Nucleus accumbens (tissue), 56 donors: ENCODE measurements around the gene NAA10.
A peak's percentile ranks its signal among the peaks of the same experiment; 100 is the strongest.

Experiments used
- DNase-seq, 56 donors: peaks; one replicate each; lab custom pipeline; 2025; lab: John Stamatoyannopoulos, UW

The NAA10 gene

DNA sequence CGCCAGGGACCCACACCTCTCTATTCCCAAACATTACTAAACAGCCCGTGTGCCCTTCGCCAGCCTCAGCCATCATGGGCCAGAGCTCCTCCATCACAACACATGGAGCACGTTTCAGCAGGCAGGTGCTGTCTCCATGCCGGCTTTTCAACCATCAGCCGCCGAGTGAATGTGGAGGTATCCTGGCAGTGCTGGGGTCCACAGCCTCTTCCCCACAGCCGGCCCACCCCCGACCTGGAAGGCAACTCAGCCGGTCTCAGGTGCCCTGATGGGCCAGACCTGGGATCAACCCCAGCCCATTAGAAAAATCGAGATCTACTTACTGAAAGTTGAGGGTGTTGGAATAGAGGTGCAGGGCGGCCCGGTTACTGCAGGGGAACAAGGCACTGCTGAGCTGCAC, 3.1 kb downstream of the NAA10 start:
- no peak for DNase-seq

DNA sequence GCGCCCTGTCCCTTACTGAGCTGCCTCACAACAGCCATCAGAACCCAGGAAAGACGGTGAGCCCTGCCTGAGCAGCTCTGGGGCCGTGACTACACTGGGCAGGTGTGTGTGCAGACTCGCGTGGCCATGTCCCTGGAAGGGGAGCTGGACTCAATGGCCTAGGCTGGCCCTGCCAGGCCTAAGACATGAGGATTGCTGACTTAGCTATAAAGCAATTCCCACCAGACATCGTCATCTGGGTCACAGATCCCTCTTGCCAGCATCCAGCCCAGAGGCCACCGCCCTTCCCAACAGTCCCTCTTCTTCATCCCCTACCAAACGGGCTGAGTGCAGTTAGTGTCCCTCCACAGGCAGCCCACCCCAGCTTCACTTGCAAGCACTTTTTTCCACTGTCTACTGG, 3.7 kb downstream of the NAA10 start:
- DNase-seq: no peak

DNA sequence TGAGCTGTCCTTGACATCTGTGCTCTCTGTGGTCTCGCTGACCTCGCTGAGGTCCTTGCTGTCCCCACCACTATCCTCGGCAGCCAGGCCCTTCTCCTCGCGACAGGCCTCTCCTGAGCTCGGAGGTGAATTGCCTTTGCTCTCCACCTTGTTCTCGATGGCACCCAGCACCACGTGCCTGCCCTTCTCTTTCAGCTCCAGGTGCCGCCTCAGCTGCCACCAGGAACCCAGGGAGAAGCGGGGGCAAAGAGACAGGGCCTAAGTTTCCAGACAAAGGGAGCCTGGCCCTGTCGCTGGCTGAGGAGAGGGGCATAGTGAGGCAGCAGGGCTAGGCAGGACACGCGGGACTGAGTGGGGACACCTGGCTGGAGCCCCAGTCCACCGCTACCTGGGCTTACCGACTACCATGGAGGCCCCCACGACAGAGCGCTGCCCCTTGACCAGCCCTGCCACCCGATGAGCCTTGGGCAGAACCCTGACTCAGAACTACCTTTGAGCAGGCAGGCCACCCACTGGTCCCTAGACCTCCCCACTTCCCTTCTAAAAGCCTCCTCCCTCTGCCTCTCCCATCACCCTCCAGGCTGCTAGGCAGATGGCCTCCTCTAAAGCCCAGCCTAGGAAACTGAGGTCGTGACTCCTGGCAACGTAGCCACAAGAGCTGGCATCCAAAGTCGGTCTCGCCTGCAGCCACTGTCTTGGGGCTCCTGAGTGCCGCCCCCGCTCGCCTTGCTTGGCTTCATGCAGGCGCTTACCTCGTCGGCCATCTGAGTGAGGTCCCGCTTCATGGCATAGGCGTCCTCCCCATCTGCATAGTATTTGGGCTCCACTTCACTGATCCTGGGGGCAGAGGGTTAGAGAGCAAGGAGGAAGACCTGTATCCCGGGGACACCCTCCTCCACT, 4.6 kb downstream of the NAA10 start:
- DNase-seq: no peak

DNA sequence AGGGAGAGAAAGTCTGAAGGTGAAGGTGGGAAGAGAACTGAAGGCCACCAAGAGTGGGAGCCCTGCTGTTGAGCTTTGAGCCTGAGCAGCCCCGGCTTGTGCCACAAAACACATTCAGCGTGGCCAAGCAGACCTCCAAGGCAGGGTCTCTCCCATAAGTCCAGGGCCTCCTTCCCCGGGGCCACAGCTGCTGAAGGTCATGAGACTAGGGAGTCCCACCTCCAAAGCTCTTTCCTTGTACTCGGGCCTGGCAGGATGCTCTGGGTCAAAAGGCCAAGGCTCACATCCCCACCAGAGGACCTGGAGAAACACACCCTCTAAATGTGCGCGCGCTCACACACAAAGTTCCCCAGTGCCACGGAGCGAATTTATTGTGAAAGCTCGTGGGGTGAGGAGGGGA, 5.3 kb downstream of the NAA10 start:
- no peak for DNase-seq

DNA sequence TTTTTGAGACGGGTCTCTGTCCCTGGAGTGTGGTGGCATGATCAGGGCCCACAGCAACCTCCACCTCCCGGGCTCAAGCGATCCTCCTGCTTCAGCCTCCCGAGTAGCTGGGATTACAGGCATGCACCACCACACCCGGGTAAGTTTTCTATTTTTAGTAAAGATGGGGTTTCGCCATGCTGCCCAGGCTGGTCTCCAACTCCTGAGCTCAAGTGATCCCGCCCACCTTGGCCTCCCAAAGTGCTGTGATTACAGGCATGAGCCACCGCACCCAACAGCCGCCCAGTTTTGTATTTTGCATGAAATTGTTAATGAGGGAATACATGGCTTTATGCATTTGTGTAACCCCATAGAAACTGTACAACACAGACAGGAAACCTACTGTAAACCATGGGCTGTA, 6.0 kb downstream of the NAA10 start:
- no peak for DNase-seq

DNA sequence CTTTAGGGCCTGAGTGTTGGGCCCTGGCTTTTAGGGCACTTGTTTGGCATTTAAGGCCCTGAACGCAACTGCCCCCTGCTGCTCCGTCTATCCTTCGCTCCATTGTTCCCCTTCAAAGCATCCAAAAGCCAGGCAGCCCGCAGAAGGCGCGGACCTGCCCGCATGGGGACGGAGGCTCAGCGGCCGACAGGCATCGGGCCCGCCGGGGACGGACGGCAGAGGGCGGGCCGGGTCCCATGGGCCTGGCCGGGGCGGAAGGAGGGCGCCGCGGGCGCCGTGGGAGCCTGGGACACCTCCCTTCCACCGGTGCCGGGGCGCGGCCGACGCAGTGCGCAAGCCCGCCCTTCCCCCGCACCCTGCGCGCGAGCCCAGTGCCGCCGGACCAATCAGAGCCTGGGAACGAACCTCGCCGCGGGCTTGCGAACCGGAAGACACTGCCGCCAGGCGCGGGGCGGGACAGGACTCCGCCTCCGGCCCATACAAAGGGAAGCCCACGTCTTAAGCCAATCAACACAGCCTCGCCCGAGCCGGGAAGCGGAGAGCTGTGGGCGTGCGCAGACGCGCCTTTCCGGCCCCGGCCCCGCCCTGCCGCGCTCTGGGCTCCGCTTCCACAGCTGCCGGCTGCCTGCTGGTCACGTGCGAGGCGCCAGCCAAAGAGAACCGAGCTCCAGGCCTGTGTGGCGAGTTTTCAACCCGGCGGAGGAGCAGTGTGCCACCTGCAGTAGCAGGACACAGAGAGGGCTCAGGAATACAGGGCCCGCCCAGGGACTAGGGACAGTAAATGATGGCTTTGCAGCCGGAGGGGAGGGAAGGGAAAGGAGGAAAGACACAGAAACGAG, 6.7 kb downstream of the NAA10 start:
- peak; percentile 37 to 99 (median 91) for DNase-seq

DNA sequence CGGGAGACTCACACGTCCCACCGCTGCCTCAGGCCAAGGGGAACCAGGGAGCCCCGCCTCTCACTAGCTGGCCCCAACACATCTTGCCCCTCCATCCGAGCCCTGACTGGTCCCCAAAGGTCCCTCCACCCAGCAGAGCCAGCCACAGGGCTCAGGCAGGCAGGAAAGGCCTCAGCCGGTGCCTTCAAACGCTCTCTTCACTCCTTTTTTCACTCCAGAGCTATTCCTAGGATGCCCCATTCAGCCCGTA, 7.2 kb downstream of the NAA10 start:
- peak in 1 of 56 donors; percentile 17 for DNase-seq

DNA sequence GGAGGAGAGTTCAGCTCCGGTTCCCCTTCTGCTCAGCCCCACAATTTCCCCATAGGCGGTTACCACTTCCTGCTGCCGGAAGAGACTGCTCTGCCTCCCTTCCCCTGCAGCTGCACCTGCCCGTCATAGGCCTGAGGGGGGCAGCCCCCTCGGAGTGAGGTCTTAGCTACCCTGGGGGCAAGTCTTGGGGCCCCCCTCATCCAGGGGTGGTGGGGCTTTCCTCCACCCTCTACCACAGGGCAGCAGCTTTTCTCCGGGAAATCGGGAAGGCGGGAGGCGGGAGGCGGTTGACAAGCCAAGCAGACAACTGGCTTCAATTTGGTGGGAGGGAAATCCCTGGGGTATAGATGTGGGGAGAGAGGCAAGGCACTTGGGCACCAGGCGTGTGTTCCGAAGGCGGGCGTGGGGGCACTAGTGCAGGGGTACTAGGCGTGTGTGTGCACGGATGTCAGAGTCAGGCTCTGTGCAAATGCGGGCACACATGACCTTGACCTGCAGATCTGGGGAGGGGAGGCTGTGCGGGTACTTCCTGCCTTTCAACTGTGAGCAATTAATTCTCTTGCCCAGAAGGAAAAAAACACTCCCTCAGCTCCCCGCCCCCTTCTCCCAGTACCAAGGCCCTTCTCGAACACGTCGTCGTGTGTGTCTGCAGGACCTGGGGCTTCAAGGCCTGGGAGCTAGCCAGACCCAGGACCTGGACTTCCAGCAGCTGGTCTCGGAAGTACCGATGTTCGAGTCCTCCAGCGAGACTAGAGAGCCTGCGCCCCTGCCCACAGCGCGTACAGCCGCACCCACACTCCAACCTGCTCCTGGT, 7.8 kb downstream of the NAA10 start:
- peak in 14 of 56 donors; percentile 5 to 31 (median 16) for DNase-seq

DNA sequence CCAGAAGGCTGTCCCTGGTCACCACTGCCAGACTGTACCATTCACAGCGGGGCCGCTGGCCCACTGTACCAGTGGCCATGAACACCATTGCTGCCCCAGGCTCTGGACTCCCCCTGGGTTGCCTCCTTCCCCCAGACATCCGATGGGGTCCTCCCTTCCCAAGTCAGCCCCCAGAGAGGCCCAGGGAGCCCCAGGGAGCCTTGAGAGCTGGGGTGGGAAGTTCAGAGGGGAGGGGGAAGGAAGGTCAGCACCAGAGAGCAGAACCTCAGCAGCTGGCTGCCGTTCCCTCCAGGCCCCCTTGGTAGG, 8.3 kb downstream of the NAA10 start:
- DNase-seq: peak in 1 of 56 donors; percentile 2

DNA sequence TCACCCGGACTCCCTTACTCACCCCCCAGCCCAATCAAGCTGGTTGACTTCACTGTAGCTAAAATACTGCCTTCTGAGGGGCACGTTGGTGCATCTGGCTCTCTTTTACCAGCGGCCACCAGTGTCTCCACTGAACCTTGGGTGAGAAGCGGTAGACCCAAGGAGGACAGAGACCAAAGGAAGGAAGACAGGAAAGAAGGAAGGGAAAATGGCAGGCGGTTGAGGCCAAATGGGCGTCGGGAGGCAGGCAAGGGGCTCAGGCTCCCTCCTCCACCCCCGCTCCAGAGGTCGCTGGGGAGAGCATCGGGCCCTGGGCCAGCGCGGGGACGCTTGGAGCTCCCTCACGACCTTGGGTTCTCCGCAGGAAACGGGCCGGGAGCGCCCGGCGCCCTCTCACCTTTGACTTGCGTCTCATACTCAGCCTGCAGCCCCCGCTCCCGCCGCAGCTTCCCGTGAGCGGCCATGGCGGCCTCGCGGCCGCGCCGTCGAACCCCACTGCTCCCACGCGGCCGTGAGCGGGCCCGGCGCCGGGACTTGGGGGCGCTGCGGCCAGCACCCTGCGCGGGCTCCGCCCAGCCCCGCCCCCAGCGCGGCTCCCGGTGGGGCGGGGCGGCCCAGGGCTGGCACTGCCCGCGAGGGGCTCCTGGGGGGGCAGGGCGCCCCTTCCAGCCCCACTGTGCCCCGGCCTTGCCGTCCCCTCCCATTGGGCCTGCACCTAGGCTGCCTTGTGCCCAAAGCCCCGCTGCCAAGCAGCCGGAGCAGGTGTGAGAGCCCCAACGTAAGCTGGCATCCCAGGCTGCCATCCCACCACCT, 8.9 kb downstream of the NAA10 start, which contains the start of gene ARHGAP4:
Gene ARHGAP4, minus strand, starts transcription at position 526 of the 813 bp plus-strand sequence. Its CDS starts 62 bp downstream, at position 464.
- no peak for DNase-seq

DNA sequence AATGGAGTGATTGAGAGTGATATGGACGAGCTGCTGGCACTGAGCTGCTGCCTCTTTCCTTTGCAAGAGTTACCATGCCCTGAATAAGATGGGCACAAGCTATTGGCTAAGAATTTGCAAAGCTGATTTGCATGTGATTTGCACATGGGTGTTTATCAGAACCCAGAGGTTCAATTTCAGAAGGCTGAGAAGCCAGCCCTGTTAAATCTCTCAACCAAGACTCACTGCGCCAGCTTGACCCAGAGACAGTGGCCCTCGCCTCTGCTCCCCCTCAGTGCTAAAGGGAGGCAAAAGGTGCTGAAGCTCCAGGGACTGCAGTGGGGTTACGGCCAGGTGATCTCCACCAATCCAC, 9.5 kb downstream of the NAA10 start:
- no peak for DNase-seq

DNA sequence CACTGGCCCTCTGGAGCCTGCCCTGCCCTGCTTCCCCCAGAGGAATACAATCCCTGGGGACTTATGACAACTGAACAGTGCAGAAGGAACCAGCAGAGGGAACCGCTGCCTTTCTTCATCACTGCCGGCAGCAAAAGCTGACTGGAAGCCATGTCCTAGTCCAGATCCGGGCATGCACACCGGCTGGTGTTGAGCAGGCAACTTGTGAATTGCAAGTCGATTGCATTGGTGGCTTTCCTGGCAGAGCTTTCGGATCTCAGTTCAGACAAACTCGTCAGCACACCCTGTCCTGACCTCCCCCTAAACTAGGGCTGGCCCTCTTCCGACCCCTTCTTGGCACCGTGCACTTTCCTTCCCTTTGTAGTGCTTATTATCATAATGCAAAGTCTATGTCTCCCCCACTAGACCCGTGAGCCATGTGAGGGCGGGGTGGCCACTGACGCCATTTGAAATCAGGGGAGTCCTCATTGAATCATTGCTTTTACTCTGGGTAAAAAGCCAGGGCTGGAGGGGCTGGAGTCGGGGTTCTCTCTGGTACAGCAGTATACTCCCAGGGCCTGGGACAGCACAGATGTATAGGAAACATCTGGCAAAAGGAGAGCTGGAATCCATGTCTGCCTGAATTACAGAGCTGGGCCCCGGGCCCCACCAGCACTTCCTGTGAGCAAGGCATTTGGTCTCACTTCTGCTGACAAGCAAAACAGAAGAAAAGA, 10.5 kb downstream of the NAA10 start:
- DNase-seq: peak in 15 of 56 donors; percentile 3 to 65 (median 25)

DNA sequence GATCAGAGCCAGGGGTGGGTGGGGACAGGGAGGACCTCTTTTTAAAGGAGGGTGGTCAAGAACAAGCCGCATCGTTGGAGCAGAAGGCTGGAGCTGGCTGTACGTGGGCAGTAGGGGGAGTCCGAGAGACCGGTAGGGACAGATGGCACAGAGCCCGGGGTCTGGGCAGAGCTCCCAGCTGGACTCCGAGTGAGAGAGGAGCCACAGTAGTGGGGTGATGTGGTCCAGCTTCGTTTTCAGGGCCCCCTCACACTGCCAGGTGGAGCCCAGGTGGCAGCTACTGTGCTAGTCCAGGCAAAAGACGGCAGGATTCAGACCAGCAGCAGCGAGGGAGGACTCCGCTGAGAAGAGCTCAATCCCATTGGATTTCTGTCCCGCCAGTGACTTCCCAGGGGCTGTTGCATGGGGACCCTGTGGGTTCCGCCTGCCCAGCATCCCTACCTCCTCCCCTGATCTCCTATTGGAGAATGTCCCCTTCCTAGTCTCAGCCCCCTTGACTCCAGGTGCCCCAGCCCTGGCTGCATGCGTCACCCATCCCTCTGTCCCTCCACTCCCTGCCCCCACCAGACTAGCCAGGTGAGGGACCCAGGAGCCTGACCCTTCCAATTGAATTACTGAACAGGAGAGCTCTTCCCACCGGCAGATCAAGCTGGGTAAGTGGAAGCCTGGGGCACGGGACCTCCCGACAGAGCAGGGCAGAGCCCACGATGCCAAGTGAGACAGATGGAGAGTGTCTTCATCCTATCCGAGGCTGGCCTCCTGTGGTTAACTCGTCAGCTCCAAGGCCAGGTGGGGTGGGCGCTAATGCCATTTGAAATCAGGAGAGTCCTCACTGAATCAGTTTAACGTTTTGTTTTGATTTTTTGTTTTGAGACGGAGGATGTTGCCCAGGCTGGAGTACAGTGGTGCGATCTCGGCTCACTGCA, 11.6 kb downstream of the NAA10 start:
- peak in 37 of 56 donors; percentile 0 to 76 (median 28) for DNase-seq

DNA sequence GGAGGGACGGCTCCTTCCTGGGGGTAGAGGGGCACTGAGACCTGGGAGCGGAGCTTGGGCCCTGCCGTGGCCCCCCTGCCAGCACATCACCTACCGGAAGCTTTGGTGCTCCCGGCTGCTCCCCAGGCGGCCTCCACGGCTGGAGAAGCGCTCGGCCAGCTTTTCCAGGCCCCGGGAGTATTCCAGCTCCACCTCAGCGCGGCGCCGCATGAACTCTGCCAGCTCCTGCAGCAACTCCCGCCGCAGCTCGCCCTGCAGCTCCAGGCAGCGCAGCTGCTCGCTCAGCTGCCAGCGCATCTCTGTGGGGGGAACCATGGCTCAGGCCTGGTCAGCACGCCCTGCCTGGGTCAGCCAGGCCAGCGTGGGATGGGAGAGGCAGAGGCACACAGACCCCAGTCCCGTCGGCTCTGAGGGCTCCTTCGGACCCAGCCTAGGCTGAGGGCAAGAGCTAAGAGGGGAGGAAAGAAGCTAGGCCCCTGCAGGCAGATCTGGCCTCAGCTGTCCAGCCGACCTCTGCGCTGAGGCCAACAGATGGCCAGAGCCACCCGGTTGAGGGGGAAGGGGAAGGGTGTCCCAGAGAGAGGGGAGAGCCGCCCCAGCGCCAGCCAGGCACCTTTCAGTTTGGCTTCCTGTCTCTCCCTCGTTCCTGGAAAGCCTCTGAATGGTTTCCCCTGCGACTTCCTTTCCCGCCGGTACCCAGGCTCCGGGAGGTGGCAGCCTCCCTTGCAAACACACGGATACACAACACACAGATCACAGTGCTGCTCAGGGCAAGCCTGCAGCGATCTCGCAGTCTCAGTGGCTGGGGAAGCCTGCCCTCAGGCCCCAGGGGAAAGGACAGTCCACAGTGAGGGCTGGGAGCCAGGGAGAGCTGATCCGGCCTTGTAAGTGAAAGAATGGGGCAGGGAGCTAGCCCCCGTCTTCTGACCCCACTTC, 13.1 kb downstream of the NAA10 start:
- no peak for DNase-seq

DNA sequence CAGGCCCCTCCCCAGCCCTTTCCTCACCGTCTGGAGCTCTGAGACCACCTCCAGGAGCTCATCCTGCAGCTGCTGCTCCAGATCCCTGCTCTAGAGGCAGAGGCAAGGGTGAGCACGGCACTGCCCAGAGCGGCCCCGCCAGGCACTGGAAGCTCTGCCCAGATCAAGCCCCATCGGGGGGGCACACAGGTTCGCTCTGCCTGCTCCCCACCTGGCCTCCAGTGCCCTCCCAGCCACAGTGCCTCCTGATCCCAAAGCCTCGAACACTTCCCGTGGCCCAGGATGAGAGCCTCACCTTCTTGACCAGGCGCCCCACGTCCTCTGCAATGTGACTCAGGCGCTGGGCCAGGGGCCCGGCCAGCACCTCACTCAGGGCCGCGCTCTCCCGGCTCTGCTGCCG, 13.8 kb downstream of the NAA10 start:
- no peak for DNase-seq

DNA sequence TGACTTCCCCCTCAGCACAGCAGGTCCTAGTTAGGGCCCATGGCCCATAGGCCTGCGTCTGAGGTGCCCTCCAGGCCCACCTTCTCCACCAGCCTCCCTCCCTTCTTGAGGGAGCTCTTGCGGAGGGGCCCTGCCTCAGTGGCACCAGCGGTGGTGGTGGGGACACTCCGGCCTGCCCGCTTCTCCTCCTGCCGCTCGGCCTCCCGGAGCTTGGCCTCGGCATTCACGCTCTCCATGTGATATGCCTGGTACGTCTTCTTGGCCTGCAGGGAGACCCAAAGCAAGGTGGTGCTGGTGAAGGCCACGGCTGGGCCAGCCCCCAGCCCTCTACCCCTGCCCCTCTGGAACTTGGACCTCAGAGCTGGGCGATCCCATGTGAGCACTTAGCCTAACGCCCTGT, 14.3 kb downstream of the NAA10 start:
- no peak for DNase-seq

DNA sequence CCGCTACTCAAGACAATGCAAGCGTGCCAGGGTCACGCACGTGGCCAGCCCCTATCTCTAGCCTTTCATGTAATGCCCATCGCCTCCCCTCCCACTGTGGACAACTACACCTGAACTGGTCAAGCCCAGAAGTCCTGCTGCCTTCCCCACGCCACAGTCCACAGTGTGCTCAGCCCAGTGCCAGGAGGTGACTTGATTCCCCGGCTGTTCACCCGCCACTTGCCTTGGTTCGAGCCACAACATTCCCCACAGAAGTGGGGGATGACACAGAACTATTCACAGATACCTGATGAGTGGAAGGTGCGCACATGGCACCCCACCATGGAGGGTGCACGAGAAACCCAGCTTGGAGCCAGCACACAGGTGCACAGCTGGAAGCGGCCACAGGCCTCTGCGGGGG, 15.6 kb downstream of the NAA10 start:
- DNase-seq: no peak
